ENCODE measurements around the gene TMEM132C. TPM values are rescaled to one million over a fixed set of nuclear protein-coding genes. Genes with fewer than 3 reads are reported as not detected.

The TMEM132C gene
- total RNA-seq, 1 experiment from 2014 or later, result not detected

DNA sequence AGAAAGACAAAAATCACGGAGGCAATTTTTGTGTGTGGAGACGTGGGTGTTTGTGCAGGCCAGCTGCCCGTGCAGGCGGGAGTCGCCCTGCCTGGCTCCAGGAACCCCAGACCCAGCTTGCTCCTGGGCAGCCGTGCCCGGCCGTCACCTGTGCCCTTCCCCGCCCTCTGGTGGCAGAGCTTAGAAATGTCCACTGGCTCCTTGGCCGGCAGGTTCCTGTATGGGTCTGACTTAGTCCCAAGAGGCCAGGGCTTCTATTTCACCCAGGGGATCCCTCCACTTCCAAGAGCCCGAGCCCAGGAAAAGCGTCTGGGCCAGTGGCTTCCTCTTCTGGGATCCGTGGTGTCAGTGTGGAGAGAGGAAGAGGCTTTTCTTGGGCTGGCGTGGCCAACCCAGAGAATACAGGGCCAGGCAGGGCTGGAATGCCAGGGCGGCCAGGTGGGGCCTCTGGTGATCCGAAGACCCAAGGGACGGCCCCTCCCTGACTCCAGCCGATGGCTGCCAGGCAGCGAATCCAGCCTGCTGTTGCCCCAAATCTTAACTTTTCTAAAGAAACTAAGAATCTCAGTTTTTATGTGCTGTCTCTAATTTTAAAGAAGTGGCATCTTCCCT is 120.9 kb downstream of the TMEM132C start (continued):
- TF ChIP-seq, protein P1, sequence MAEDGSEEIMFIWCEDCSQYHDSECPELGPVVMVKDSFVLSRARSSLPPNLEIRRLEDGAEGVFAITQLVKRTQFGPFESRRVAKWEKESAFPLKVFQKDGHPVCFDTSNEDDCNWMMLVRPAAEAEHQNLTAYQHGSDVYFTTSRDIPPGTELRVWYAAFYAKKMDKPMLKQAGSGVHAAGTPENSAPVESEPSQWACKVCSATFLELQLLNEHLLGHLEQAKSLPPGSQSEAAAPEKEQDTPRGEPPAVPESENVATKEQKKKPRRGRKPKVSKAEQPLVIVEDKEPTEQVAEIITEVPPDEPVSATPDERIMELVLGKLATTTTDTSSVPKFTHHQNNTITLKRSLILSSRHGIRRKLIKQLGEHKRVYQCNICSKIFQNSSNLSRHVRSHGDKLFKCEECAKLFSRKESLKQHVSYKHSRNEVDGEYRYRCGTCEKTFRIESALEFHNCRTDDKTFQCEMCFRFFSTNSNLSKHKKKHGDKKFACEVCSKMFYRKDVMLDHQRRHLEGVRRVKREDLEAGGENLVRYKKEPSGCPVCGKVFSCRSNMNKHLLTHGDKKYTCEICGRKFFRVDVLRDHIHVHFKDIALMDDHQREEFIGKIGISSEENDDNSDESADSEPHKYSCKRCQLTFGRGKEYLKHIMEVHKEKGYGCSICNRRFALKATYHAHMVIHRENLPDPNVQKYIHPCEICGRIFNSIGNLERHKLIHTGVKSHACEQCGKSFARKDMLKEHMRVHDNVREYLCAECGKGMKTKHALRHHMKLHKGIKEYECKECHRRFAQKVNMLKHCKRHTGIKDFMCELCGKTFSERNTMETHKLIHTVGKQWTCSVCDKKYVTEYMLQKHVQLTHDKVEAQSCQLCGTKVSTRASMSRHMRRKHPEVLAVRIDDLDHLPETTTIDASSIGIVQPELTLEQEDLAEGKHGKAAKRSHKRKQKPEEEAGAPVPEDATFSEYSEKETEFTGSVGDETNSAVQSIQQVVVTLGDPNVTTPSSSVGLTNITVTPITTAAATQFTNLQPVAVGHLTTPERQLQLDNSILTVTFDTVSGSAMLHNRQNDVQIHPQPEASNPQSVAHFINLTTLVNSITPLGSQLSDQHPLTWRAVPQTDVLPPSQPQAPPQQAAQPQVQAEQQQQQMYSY (CRISPR knock-in tag; IDR thresholded peaks at IDR 0.05), result no peak
- TF ChIP-seq MYBL2 (CRISPR knock-in tag; IDR thresholded peaks at IDR 0.05), result no peak
- TF ChIP-seq, protein P2, sequence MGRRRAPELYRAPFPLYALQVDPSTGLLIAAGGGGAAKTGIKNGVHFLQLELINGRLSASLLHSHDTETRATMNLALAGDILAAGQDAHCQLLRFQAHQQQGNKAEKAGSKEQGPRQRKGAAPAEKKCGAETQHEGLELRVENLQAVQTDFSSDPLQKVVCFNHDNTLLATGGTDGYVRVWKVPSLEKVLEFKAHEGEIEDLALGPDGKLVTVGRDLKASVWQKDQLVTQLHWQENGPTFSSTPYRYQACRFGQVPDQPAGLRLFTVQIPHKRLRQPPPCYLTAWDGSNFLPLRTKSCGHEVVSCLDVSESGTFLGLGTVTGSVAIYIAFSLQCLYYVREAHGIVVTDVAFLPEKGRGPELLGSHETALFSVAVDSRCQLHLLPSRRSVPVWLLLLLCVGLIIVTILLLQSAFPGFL (CRISPR knock-in tag; IDR thresholded peaks at IDR 0.05; ENCODE audit: borderline replicate concordance), result no peak
- no peak for TF ChIP-seq NR2C2 (CRISPR knock-in tag; IDR thresholded peaks at IDR 0.05)
- TF ChIP-seq TEAD4 (CRISPR knock-in tag; IDR thresholded peaks at IDR 0.05), result no peak
- no peak for TF ChIP-seq JAZF1 (CRISPR knock-in tag; IDR thresholded peaks at IDR 0.05)

GRCh38 chr12:128388461-128389000 is 121.6 kb downstream of the TMEM132C start:
- Mint-ChIP-seq H3K36me3 (peaks cover 79% of the 10 kb centered on the region), H3K4me1 (no peaks in the 10 kb centered on the region), H3K4me3 (no peak overlapping the region), H3K27me3 (ENCODE audit: low read depth) (peaks cover 8% of the 10 kb centered on the region), H3K9me3 (peaks cover 68% of the 10 kb centered on the region), H3K27ac (no peak overlapping the region)
- ChIA-PET CTCF (no interaction called here), POLR2A (no interaction called here)
- ATAC-seq, result no peak
- DNase-seq (ENCODE audit: low spot score), result no peak
- TF ChIP-seq TEAD4 (CRISPR knock-in tag; IDR thresholded peaks at IDR 0.05) (no peak), JAZF1 (CRISPR knock-in tag; IDR thresholded peaks at IDR 0.05) (no peak), ZBTB21 (CRISPR knock-in tag; IDR thresholded peaks at IDR 0.05; ENCODE audit: borderline replicate concordance) (no peak), FOXP4 (CRISPR knock-in tag; IDR thresholded peaks at IDR 0.05) (no peak), SP1 (CRISPR knock-in tag; conservative IDR thresholded peaks at IDR 0.05) (no peak), SOX15 (CRISPR knock-in tag; IDR thresholded peaks at IDR 0.05) (no peak), ESRRA (CRISPR knock-in tag; IDR thresholded peaks at IDR 0.05; ENCODE audit: borderline replicate concordance) (no peak)
- TF ChIP-seq, protein P3, sequence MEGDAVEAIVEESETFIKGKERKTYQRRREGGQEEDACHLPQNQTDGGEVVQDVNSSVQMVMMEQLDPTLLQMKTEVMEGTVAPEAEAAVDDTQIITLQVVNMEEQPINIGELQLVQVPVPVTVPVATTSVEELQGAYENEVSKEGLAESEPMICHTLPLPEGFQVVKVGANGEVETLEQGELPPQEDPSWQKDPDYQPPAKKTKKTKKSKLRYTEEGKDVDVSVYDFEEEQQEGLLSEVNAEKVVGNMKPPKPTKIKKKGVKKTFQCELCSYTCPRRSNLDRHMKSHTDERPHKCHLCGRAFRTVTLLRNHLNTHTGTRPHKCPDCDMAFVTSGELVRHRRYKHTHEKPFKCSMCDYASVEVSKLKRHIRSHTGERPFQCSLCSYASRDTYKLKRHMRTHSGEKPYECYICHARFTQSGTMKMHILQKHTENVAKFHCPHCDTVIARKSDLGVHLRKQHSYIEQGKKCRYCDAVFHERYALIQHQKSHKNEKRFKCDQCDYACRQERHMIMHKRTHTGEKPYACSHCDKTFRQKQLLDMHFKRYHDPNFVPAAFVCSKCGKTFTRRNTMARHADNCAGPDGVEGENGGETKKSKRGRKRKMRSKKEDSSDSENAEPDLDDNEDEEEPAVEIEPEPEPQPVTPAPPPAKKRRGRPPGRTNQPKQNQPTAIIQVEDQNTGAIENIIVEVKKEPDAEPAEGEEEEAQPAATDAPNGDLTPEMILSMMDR (IDR thresholded peaks at IDR 0.05), result no peak
- TF ChIP-seq, protein P4, sequence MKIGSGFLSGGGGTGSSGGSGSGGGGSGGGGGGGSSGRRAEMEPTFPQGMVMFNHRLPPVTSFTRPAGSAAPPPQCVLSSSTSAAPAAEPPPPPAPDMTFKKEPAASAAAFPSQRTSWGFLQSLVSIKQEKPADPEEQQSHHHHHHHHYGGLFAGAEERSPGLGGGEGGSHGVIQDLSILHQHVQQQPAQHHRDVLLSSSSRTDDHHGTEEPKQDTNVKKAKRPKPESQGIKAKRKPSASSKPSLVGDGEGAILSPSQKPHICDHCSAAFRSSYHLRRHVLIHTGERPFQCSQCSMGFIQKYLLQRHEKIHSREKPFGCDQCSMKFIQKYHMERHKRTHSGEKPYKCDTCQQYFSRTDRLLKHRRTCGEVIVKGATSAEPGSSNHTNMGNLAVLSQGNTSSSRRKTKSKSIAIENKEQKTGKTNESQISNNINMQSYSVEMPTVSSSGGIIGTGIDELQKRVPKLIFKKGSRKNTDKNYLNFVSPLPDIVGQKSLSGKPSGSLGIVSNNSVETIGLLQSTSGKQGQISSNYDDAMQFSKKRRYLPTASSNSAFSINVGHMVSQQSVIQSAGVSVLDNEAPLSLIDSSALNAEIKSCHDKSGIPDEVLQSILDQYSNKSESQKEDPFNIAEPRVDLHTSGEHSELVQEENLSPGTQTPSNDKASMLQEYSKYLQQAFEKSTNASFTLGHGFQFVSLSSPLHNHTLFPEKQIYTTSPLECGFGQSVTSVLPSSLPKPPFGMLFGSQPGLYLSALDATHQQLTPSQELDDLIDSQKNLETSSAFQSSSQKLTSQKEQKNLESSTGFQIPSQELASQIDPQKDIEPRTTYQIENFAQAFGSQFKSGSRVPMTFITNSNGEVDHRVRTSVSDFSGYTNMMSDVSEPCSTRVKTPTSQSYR (CRISPR knock-in tag; IDR thresholded peaks at IDR 0.05), result no peak
- TF ChIP-seq, protein P5, sequence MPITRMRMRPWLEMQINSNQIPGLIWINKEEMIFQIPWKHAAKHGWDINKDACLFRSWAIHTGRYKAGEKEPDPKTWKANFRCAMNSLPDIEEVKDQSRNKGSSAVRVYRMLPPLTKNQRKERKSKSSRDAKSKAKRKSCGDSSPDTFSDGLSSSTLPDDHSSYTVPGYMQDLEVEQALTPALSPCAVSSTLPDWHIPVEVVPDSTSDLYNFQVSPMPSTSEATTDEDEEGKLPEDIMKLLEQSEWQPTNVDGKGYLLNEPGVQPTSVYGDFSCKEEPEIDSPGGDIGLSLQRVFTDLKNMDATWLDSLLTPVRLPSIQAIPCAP (CRISPR knock-in tag; IDR thresholded peaks at IDR 0.05), result no peak
- TF ChIP-seq, protein P6, sequence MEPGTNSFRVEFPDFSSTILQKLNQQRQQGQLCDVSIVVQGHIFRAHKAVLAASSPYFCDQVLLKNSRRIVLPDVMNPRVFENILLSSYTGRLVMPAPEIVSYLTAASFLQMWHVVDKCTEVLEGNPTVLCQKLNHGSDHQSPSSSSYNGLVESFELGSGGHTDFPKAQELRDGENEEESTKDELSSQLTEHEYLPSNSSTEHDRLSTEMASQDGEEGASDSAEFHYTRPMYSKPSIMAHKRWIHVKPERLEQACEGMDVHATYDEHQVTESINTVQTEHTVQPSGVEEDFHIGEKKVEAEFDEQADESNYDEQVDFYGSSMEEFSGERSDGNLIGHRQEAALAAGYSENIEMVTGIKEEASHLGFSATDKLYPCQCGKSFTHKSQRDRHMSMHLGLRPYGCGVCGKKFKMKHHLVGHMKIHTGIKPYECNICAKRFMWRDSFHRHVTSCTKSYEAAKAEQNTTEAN (CRISPR knock-in tag; IDR thresholded peaks at IDR 0.05), result no peak
- TF ChIP-seq, protein P7, sequence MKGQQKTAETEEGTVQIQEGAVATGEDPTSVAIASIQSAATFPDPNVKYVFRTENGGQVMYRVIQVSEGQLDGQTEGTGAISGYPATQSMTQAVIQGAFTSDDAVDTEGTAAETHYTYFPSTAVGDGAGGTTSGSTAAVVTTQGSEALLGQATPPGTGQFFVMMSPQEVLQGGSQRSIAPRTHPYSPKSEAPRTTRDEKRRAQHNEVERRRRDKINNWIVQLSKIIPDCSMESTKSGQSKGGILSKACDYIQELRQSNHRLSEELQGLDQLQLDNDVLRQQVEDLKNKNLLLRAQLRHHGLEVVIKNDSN (CRISPR knock-in tag; IDR thresholded peaks at IDR 0.05), result no peak
- TF ChIP-seq, protein P8, sequence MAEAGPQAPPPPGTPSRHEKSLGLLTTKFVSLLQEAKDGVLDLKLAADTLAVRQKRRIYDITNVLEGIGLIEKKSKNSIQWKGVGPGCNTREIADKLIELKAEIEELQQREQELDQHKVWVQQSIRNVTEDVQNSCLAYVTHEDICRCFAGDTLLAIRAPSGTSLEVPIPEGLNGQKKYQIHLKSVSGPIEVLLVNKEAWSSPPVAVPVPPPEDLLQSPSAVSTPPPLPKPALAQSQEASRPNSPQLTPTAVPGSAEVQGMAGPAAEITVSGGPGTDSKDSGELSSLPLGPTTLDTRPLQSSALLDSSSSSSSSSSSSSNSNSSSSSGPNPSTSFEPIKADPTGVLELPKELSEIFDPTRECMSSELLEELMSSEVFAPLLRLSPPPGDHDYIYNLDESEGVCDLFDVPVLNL (CRISPR knock-in tag; IDR thresholded peaks at IDR 0.05; ENCODE audit: borderline replicate concordance, low read depth), result no peak

Data from WTC11 (cell line).